NCI-H1694 (cell line): ENCODE measurements around the gene LEAP2.

Experiments
- DNase-seq: peaks from one replicate; lab custom pipeline; 2025; lab: John Stamatoyannopoulos, UW

The LEAP2 gene, protein sequence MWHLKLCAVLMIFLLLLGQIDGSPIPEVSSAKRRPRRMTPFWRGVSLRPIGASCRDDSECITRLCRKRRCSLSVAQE

DNA sequence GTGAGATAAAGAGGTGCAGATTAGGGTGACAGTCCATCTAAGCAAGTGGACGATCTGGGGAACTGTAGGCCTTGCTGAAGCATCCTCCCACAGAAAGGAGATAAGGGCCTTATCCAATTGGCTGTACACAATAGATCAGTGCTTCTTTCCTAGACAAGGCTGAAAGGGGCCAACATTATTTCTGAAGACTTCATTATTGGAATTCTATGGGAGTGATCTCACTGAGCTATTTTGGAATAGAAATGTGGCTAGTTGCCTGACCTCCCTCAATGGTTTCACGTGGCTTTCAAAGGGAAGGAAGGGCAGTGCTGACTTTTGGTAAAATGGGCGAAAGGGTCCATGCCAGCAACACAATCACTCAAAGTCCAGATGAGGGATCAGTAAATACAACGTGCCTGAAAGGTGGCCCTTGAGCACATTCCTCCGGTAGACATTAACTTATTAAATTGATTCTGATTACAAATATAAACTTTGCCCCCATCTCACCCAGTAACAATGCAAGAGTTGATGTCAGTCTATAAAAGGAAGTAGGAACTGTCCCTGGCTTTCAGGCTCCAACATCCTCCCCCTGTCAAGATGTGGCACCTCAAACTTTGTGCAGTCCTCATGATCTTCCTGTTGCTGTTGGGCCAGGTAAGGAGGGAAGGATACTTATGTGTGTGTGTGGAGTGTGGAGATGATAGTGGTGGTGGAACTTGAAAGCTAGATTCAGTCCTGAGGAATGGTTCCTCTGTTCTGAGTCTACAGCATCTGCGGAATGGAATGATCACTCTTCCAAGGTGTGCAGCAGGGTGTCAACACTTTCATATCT is at the start of gene LEAP2:
Gene LEAP2 (plus strand): TSS at position 550 of the 811 bp plus-strand sequence. CDS start 27 bp downstream, at position 577.
- DNase-seq, result no peak

- DNase-seq, result no peak
Measured at GRCh38 chr5:132824426-132824825, 49.0 kb upstream of the LEAP2 start.

DNA sequence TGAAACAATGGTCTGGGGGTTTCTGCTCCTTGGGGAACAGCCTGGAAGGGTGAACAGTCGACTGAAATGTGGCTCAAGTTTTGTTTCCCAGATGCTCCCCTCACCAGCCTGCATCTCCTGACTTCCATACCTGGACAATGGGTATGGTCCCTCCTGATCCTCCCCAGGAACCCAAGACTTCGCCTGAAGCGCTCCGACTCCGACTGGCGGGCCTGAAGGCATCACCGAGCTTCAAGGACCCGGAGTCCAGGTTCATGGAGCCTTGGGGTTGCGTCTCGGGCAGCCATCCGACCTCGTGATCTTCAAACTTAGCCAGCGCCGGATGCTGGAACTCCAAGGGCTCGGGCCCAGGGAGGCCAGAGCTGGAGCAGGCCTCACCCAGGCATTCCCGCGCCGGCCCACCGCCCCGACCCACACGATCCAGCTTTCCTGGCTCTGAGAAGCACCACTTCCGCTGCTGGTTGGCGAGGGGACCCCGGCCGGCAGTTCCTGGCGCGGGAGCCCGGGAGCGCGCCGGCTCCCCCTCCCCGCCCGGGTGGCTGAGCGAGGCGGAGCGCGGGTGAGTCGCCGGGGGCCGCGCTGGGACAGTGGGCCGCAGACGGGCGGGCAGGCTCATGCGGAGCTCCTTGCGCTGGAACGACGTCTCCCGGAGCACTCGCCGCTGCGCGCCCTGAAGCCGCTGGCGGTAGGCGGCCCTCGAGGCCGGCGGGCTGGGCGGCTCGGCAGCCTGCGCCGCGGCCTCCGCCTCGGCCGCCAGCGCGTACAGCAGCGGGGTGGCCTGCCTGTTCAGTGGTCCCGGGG is 48.2 kb upstream of the LEAP2 start:
- no peak for DNase-seq

- no peak for DNase-seq
Measured at GRCh38 chr5:132825834-132826391, 47.6 kb upstream of the LEAP2 start.

- no peak for DNase-seq
Measured at GRCh38 chr5:132826424-132827082, 46.9 kb upstream of the LEAP2 start.

DNA sequence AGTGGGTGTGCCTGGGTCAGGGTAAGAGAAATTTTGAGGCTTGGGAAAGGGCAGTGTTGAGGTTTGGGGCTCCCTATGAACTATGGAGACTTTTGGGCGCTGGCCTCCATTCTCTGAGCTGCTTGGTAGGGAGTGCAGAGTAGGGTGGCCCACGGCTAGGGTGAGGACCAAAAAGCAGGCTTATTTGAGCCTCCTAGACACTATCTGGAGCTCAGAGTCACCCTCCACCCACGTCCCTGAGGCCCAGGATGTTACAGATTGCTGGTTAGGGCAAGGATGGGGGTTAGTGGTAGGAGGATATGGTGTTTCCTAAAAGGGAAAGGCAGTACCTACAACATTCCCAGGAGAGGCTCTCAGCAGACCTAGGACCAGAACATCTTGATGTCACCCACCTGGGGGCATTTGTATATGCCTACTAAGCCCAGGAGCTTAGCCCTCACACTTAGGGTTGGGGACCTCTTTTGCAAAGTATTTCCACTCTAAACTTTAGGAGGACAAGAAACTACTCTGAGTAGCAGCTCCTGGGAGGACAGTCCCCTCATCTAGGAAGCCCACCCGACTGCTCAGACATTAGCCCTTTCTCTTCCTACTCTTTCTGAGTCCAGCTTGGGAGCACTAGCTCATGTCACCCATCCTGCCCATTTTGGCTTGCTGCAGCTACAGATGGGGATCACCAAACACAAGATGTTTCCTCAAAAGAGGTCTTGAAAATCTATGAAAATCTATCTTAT is 45.4 kb upstream of the LEAP2 start:
- DNase-seq, result no peak

DNA sequence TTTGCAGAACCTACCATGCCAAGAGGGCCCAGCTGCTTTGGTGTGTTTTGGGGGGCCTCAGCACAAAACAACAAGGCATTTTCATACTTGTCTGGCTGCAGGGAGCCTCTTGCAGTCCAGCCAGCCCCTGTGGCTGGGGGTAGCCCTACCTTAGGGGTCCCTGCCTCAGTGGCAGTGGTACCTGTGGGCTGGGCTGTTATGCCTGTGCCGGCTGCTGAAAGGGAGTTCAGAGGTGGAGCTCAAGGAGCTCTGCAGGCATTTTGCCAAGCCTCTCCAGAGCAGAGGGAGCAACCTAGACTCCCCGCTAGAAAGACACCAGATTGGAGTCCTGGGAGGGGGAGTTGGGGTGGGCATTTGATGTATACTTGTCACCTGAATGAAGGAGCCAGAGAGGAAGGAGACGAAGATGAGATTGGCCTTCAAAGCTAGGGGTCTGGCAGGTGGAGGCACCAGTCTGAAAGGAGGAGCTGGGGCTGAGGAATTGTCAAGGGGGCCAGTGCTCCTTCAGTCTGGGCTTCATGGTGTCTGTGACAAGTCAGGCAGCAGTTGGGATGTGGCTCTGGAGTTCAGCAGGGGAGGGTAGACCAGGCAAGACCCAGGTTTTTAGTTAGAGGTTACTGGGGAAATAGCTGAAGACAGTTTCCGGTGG is 44.5 kb upstream of the LEAP2 start:
- DNase-seq, result no peak

GRCh38 chr5:132829742-132830435 is 43.6 kb upstream of the LEAP2 start:
- peak; percentile 21 for DNase-seq

DNA sequence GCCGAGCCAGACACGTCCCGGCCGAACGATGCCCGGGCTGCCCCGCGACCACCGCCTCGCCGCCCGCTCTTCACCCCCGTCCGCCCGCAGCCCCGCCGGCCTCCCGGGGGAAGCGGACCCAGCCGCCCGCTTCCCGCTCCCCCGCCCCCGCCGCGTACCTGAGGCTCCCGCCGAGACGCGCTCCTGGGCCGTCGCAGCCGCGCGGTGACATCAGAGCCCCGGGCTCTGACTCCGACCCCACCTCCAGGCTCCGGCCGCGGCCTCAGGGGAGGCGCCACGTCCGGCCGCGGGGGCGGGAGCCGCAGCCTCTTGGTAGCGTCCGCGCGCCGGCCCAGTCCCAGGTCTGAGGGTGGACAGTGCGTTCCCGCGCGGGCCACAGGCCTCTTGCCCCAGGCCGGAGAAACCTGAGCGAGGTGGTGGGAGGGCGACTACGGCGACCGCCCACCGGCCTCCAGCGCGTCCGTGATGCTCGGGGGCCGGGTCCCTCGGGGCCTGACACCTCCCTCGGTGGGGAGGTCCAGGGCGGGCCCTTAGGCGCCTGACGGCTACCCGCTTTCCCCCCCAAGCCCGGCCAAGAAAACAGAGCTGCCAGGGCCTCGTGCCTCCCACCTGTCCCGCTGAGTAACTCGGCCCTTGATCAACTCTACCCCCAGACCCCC is 42.9 kb upstream of the LEAP2 start, which contains the start of gene SHROOM1:
Gene SHROOM1 (minus strand): TSS at position 212 of the 659 bp plus-strand sequence. CDS start 4,507 bp downstream, outside the sequence.
- no peak for DNase-seq

- no peak for DNase-seq
Measured at GRCh38 chr5:132831095-132831860, 42.2 kb upstream of the LEAP2 start.

DNA sequence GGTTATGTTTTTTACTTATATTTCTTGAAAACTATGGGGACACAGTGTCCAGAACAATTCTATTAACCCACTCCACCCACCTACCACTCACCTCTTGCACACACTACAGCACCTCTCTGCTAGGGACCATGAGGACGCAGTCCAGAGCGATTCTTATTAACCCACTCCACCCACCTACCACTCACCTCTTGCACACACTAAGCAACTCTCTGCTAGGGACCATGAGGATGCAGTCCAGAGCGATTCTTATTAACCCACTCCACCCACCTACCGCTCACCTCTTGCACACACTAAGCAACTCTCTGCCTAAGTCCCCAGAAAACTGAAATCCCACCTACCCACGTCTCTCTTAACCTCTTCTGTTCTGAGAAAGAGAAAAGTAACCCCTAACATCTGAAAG is 40.9 kb upstream of the LEAP2 start:
- DNase-seq, result no peak

GRCh38 chr5:132834057-132834456 is 39.4 kb upstream of the LEAP2 start:
- no peak for DNase-seq

DNA sequence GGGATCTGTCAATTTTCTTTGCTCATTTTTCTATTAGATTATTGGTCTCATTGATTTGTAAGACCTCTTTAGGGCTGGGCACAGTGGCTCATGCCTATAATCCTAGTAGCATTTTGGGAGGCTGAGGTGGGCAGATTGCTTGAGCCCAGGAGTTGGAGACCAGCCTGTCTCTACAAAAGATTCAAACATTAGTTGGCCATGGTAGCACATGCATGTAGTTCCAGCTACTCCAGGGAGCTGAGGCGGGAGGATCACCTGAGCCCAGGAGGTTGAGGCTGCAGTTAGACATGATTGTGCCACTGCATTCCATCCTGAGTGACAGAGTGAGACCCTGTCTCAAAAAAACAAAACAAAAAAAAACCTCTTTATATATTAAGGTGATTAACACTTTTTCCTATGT is 36.6 kb upstream of the LEAP2 start:
- DNase-seq, result no peak

DNA sequence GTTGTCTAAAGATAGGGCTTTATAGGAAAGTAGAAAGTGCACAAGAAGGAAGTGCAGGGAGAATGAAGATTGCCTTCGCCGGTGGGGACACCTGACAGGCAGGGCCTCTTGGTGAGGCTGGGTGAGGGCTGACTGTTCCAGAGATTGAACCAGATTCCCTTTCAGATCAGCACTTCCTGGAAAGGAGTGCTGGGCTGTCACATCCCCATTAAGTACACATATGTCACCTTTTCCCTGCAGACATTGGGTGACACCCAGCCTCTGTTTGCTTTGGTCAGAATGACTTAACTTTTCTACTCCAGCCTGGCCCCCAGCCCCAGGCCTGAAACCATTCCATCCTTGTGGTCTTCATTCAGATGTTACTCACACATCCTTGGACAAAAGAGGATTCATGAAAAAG is 35.6 kb upstream of the LEAP2 start:
- no peak for DNase-seq

- no peak for DNase-seq
Measured at GRCh38 chr5:132838516-132839282, 34.8 kb upstream of the LEAP2 start.

GRCh38 chr5:132839426-132840301 is 33.8 kb upstream of the LEAP2 start:
- no peak for DNase-seq

GRCh38 chr5:132840313-132840712 is 33.2 kb upstream of the LEAP2 start:
- DNase-seq, result no peak
